Stomach (tissue), 9 donors: ENCODE measurements around the gene TMEM62. TPM values are rescaled to one million over a fixed set of nuclear protein-coding genes. Genes with fewer than 3 reads are reported as not detected.
"Not testable (repeated sequence)": the region's sequence is repeated elsewhere in the genome, so short reads cannot be mapped to it uniquely, and the experiment has no call there.

Experiments
- DNase-seq, 2 donors: peaks; one replicate each; pipeline versions ENCODE4 v3.0.0 to v3.0.0-alpha.2; 2013 to 2019
- H3K27ac ChIP-seq, 5 donors: fragments of 200-600 bp in 4 of 5; sonication (generic) in 4 of 5; one replicate each; pipeline ENCODE4 v1.5.1; 2013 to 2019; ENCODE audit warnings: mild to moderate bottlenecking in 1 of 5, moderate library complexity in 1 of 5
- H3K27me3 ChIP-seq, 3 donors: fragments of 200-600 bp; sonication (generic); one replicate each; pipeline ENCODE4 v1.5.1; 2017 to 2019; ENCODE audit warnings: mixed run types in 1 of 3
- H3K36me3 ChIP-seq, 4 donors: fragments of 200-600 bp; sonication (generic); 1 replicate in 3 of 4; 2 replicates in 1 of 4; pipeline ENCODE4 v1.5.1; 2016 to 2019
- H3K4me1 ChIP-seq, 4 donors: fragments of 200-600 bp; sonication (generic); one replicate each; pipeline ENCODE4 v1.5.1; 2016 to 2019
- H3K4me3 ChIP-seq, 4 donors: fragments of 200-600 bp; sonication (generic) in 3 of 4; one replicate each; pipeline ENCODE4 v1.5.1; 2016 to 2019; ENCODE audit warnings: mild to moderate bottlenecking in 1 of 4
- H3K9me3 ChIP-seq, 4 donors: fragments of 200-600 bp; sonication (generic); one replicate each; pipeline ENCODE4 v1.5.1; 2016 to 2019
- CTCF ChIP-seq, 7 experiments: fragments of 450-650 bp in 4 of 7; fragments of 200-600 bp in 3 of 7; sonication (generic) in 3 of 7; IDR thresholded peaks; one replicate each; pipeline ENCODE4 v1.5.1; 2016 to 2019; ENCODE audit warnings: antibody characterized with exemption in 7 of 7, control low read depth in 2 of 7, mild to moderate bottlenecking in 1 of 7
- EP300 ChIP-seq: sonication (generic); formaldehyde crosslinking; IDR thresholded peaks from one replicate; pipeline ENCODE4 v1.6.1; 2017; ENCODE audit warnings: antibody characterized with exemption
- POLR2A ChIP-seq, 4 donors: fragments of 450-650 bp; IDR thresholded peaks; one replicate each; pipeline ENCODE4 v1.6.1; 2016; ENCODE audit warnings: antibody characterized with exemption in 4 of 4, control low read depth in 2 of 4, mild to moderate bottlenecking in 1 of 4, moderate library complexity in 1 of 4
- POLR2AphosphoS5 ChIP-seq, 3 donors: sonication (generic); formaldehyde crosslinking; IDR thresholded peaks; one replicate each; pipeline ENCODE4 v1.6.1; 2016; ENCODE audit warnings: antibody characterized with exemption in 3 of 3
- WGBS, 5 donors: extraction: QIAGEN DNeasy Blood & Tissue Kit in 3 of 5; methylation state at CpG; one replicate each; pipeline versions ENCODE4 v1.1.5 to v1.1.7; 2013 to 2018; 5-methylcytosine and 5-hydroxymethylcytosine counted together
- intact Hi-C: fragments of 100-400 bp; cut with DNase I; formaldehyde crosslinking; loops from one replicate; pipeline ENCODE4 v1.15.1; 2023; ENCODE audit warnings: low total_unique reads
- polyA plus RNA-seq, 3 donors: library from polyadenylated mRNA; stranded (reverse); fragments of 200-250 nt; gene quantifications; one replicate each; pipeline ENCODE4 v1.2.3, GENCODE V29; 2013
- total RNA-seq, 5 donors: library from RNA; depleted of rRNA; stranded (reverse); fragments of >200 nt; gene quantifications; one replicate each; pipeline versions ENCODE4 v1.1.0 to v1.2.3, GENCODE V29; 2014 to 2016
- donor health status: healthy with polysubstance abuse.
- donor health status: Bipolar disorder and iron deficiency.
- donor health status: healthy.

TMEM62 gene
- total and polyA plus RNA-seq, 8 donors, result 5.5 to 92.0 (median 33.7) TPM

- no peaks in the 10 kb centered on the region for H3K27me3 ChIP-seq
- H3K4me1 ChIP-seq, result peaks cover 0 to 15% (median 12%) of the 10 kb centered on the region in 4 donors
- DNase-seq, result peak in 1 of 2 donors; percentile 88
- intact Hi-C loops, result no loop called here
- H3K4me3 ChIP-seq, result no peak overlapping the region
- no peaks in the 10 kb centered on the region for H3K9me3 ChIP-seq
- TF ChIP-seq POLR2A (IDR thresholded peaks at IDR 0.05) (no peak), POLR2AphosphoS5 (IDR thresholded peaks at IDR 0.05) (peak in 1 of 3 donors; percentile 27)
- H3K27ac ChIP-seq, result peak overlapping the region in 4 of 5 donors; percentile 16 to 40 (median 24)
- no peaks in the 10 kb centered on the region for H3K36me3 ChIP-seq
- WGBS, 5 donors, result 25 to 57% (median 30%) methylated on average over 2 of the region's 2 CpGs
These were observed 5.6 kb upstream of the TMEM62 start for GRCh38 chr15:43127752-43128151.

- H3K9me3 ChIP-seq, H3K36me3 ChIP-seq, H3K27me3 ChIP-seq, H3K4me3 ChIP-seq, intact Hi-C loops: not testable (repeated sequence)
- DNase-seq, result peak in 1 of 2 donors; percentile 9
- WGBS, 5 donors, result 51 to 67% (median 60%) methylated on average over 10 of the region's 10 CpGs
- Histone ChIP-seq H3K4me1 (peaks cover 0 to 19% (median 16%) of the 10 kb centered on the region in 4 donors), H3K27ac (peak overlapping the region in 3 of 5 donors; percentile 16 to 40 (median 29))
These were observed 5.0 kb upstream of the TMEM62 start for GRCh38 chr15:43128174-43128979.

GRCh38 chr15:43128980-43129335, 4.4 kb upstream of the TMEM62 start:
- no peak overlapping the region for H3K4me3 ChIP-seq
- H3K4me1 ChIP-seq, result peaks cover 0 to 20% (median 16%) of the 10 kb centered on the region in 4 donors
- H3K9me3 ChIP-seq, result no peaks in the 10 kb centered on the region
- no peak overlapping the region for H3K27ac ChIP-seq
- no peaks in the 10 kb centered on the region for H3K36me3 ChIP-seq
- WGBS, 5 donors, result 90 to 95% (median 92%) methylated on average over 4 of the region's 4 CpGs
- no peaks in the 10 kb centered on the region for H3K27me3 ChIP-seq
- TF ChIP-seq CTCF (IDR thresholded peaks at IDR 0.05) (no peak), POLR2AphosphoS5 (IDR thresholded peaks at IDR 0.05) (no peak), EP300 (no peak), POLR2A (IDR thresholded peaks at IDR 0.05) (no peak)
- no peak for DNase-seq
- intact Hi-C loops, result no loop called here

GRCh38 chr15:43132830-43133429, 456 bp upstream of the TMEM62 start:
- no peaks in the 10 kb centered on the region for H3K27me3 ChIP-seq
- peak overlapping the region; percentile 66 to 96 (median 86) for H3K4me3 ChIP-seq
- no peaks in the 10 kb centered on the region for H3K9me3 ChIP-seq
- peaks cover 6 to 27% (median 21%) of the 10 kb centered on the region in 4 donors for H3K36me3 ChIP-seq
- intact Hi-C loops, result no loop called here
- H3K4me1 ChIP-seq, result peaks cover 0 to 33% (median 20%) of the 10 kb centered on the region in 4 donors
- peak overlapping the region; percentile 87 to 91 (median 88) for H3K27ac ChIP-seq
- WGBS, 5 donors, result 18 to 27% (median 18%) methylated on average over 20 of the region's 20 CpGs
- DNase-seq, result peak; percentile 36 to 43
- TF ChIP-seq EP300, result no peak
- TF ChIP-seq POLR2AphosphoS5 (IDR thresholded peaks at IDR 0.05), result no peak
- no peak for TF ChIP-seq POLR2A (IDR thresholded peaks at IDR 0.05)
- TF ChIP-seq CTCF (IDR thresholded peaks at IDR 0.05), result no peak

- peak overlapping the region; percentile 87 to 91 (median 88) for H3K27ac ChIP-seq
- intact Hi-C loops, result no loop called here
- DNase-seq, result no peak
- TF ChIP-seq POLR2A (IDR thresholded peaks at IDR 0.05) (no peak), POLR2AphosphoS5 (IDR thresholded peaks at IDR 0.05) (no peak), CTCF (IDR thresholded peaks at IDR 0.05) (no peak), EP300 (no peak)
- H3K9me3 ChIP-seq, result no peaks in the 10 kb centered on the region
- H3K4me1 ChIP-seq, result peaks cover 0 to 28% (median 19%) of the 10 kb centered on the region in 4 donors
- H3K27me3 ChIP-seq, result no peaks in the 10 kb centered on the region
- H3K36me3 ChIP-seq, result peaks cover 18 to 39% (median 34%) of the 10 kb centered on the region in 4 donors
- 5 to 13% (median 9%) methylated on average over 12 of the region's 12 CpGs for WGBS, 5 donors
- H3K4me3 ChIP-seq, result peak overlapping the region; percentile 66 to 96 (median 86)
These were observed 810 bp downstream of the TMEM62 start for GRCh38 chr15:43134157-43134635.
